Thyroid gland (tissue), 4 donors: ENCODE data around the gene DOP1A.

Experiments used
- POLR2A ChIP-seq, 2 donors: fragments of 450-650 bp; IDR thresholded peaks; one replicate each; pipeline ENCODE4 v1.6.1; 2017; ENCODE audit warnings: antibody characterized with exemption in 2 of 2, mild to moderate bottlenecking in 2 of 2, moderate library complexity in 1 of 2
- TF ChIP-seq, protein P1 (sequence below), 6 experiments: fragments of 200-600 bp in 3 of 6; fragments of 450-650 bp in 3 of 6; sonication (generic) in 3 of 6; IDR thresholded peaks; one replicate each; pipeline ENCODE4 v1.5.1; 2016 to 2019; ENCODE audit warnings: antibody characterized with exemption in 6 of 6, mild to moderate bottlenecking in 2 of 6, inconsistent platforms in 1 of 6, moderate library complexity in 1 of 6

DNA sequence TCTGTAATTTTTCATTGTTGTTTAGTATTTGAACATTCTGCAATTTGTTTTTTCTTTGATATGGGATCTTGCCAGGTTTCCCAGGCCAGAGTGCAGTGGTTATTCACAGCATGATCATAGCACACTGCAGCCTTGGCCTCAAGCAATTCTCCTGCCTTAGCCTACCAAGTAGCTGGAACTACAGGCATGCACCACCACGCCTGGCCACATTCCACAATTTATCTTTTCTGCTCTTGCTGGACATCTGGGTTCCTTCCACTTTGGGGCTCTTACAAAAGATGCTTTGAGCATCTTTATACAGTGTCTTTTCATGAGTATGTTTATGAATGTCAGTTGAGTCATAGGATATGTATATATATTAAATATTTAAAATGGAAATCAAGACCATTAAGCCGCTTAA lies 83.6 kb downstream of the DOP1A start:
- no peak for TF ChIP-seq POLR2A (IDR thresholded peaks at IDR 0.05)
- TF ChIP-seq, protein P1, sequence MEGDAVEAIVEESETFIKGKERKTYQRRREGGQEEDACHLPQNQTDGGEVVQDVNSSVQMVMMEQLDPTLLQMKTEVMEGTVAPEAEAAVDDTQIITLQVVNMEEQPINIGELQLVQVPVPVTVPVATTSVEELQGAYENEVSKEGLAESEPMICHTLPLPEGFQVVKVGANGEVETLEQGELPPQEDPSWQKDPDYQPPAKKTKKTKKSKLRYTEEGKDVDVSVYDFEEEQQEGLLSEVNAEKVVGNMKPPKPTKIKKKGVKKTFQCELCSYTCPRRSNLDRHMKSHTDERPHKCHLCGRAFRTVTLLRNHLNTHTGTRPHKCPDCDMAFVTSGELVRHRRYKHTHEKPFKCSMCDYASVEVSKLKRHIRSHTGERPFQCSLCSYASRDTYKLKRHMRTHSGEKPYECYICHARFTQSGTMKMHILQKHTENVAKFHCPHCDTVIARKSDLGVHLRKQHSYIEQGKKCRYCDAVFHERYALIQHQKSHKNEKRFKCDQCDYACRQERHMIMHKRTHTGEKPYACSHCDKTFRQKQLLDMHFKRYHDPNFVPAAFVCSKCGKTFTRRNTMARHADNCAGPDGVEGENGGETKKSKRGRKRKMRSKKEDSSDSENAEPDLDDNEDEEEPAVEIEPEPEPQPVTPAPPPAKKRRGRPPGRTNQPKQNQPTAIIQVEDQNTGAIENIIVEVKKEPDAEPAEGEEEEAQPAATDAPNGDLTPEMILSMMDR (IDR thresholded peaks at IDR 0.05), result no peak
